ENCODE results near the gene DAB1. TPM values are rescaled to one million over a fixed set of nuclear protein-coding genes. Genes with fewer than 3 reads are reported as not detected.

The DAB1 gene
- total RNA-seq, 1 donor from 2014 or later: 1.6 TPM

DNA sequence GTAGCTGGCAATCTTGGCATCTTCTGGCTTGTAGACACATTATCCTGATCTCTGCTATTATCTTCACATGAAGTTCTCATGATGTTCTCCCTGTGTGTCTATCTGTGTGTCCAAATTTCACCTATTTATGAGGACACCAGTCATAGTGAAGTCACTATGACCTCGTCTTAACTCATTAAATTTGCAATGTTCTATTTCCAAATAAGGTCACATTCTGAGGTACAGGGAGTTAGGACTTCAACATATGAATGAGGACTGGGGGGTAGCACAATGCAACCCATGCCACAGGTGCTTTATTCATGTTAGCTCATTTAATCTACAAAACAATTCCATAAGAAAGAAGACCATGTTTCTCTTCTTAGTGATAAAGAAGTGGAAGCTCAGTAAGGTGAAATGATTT, 251.8 kb downstream of the DAB1 start:
- H3K79me2 ChIP-seq (ENCODE audit: insufficient read depth, low read length): no peaks in the 10 kb centered on the region
- H4K20me1 ChIP-seq (ENCODE audit: insufficient read depth, low read length): no peaks in the 10 kb centered on the region
- H3K9me3 Mint-ChIP-seq (ENCODE audit: unreplicated experiment): no peaks in the 10 kb centered on the region
- no peak for DNase-seq (ENCODE audit: low read depth)
- H3K4me3 Mint-ChIP-seq (ENCODE audit: unreplicated experiment): no peak overlapping the region
- H3K4me1 Mint-ChIP-seq (ENCODE audit: low read depth, unreplicated experiment): no peaks in the 10 kb centered on the region
- TF ChIP-seq, protein P1, sequence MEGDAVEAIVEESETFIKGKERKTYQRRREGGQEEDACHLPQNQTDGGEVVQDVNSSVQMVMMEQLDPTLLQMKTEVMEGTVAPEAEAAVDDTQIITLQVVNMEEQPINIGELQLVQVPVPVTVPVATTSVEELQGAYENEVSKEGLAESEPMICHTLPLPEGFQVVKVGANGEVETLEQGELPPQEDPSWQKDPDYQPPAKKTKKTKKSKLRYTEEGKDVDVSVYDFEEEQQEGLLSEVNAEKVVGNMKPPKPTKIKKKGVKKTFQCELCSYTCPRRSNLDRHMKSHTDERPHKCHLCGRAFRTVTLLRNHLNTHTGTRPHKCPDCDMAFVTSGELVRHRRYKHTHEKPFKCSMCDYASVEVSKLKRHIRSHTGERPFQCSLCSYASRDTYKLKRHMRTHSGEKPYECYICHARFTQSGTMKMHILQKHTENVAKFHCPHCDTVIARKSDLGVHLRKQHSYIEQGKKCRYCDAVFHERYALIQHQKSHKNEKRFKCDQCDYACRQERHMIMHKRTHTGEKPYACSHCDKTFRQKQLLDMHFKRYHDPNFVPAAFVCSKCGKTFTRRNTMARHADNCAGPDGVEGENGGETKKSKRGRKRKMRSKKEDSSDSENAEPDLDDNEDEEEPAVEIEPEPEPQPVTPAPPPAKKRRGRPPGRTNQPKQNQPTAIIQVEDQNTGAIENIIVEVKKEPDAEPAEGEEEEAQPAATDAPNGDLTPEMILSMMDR (IDR thresholded peaks at IDR 0.05; ENCODE audit: insufficient read depth, low read depth, low read length): no peak
- TF ChIP-seq EZH2 (IDR thresholded peaks at IDR 0.05; ENCODE audit: insufficient read depth, low read length): no peak
- no peak overlapping the region for H3K27ac ChIP-seq (ENCODE audit: low read depth, low read length)
- no peak overlapping the region for H3K4me3 ChIP-seq (ENCODE audit: insufficient read depth, low read depth, low read length)
- no peak overlapping the region for H3K4me2 ChIP-seq (ENCODE audit: low read length)
- H3K9ac ChIP-seq (ENCODE audit: low read length): no peak overlapping the region
- peaks cover 8% of the 10 kb centered on the region for H3K27me3 Mint-ChIP-seq (ENCODE audit: low read depth, unreplicated experiment)
- H3K36me3 Mint-ChIP-seq (ENCODE audit: low read depth, unreplicated experiment): no peaks in the 10 kb centered on the region
- H3K36me3 ChIP-seq (ENCODE audit: insufficient read depth, low read length): no peaks in the 10 kb centered on the region
- H3K4me1 ChIP-seq (ENCODE audit: insufficient read depth, low read length): no peaks in the 10 kb centered on the region
- no peaks in the 10 kb centered on the region for H3K27me3 ChIP-seq (ENCODE audit: insufficient read depth, low read length)
- no peak overlapping the region for H2AFZ ChIP-seq (ENCODE audit: low read depth, low read length)
- no peak for FAIRE-seq
- H3K27ac Mint-ChIP-seq (ENCODE audit: unreplicated experiment): no peak overlapping the region
- H3K9me3 ChIP-seq (ENCODE audit: insufficient read depth, low read depth, low read length): no peaks in the 10 kb centered on the region

- H3K9me3 ChIP-seq (ENCODE audit: insufficient read depth, low read depth, low read length): no peaks in the 10 kb centered on the region
- H3K4me1 ChIP-seq (ENCODE audit: insufficient read depth, low read length): peaks cover 7% of the 10 kb centered on the region
- H3K4me2 ChIP-seq (ENCODE audit: low read length): no peak overlapping the region
- no peaks in the 10 kb centered on the region for H3K36me3 ChIP-seq (ENCODE audit: insufficient read depth, low read length)
- Mint-ChIP-seq H3K4me1 (ENCODE audit: low read depth, unreplicated experiment) (peaks cover 15% of the 10 kb centered on the region), H3K9me3 (ENCODE audit: unreplicated experiment) (no peaks in the 10 kb centered on the region), H3K4me3 (ENCODE audit: unreplicated experiment) (no peak overlapping the region), H3K27me3 (ENCODE audit: low read depth, unreplicated experiment) (peaks cover 8% of the 10 kb centered on the region), H3K27ac (ENCODE audit: unreplicated experiment) (no peak overlapping the region), H3K36me3 (ENCODE audit: low read depth, unreplicated experiment) (no peaks in the 10 kb centered on the region)
- TF ChIP-seq EZH2 (IDR thresholded peaks at IDR 0.05; ENCODE audit: insufficient read depth, low read length): no peak
- TF ChIP-seq, protein P1 (IDR thresholded peaks at IDR 0.05; ENCODE audit: insufficient read depth, low read depth, low read length): no peak
- H3K27ac ChIP-seq (ENCODE audit: low read depth, low read length): no peak overlapping the region
- no peaks in the 10 kb centered on the region for H3K27me3 ChIP-seq (ENCODE audit: insufficient read depth, low read length)
- H4K20me1 ChIP-seq (ENCODE audit: insufficient read depth, low read length): no peaks in the 10 kb centered on the region
- DNase-seq (ENCODE audit: low read depth) (no peak), FAIRE-seq (no peak)
- no peaks in the 10 kb centered on the region for H3K79me2 ChIP-seq (ENCODE audit: insufficient read depth, low read length)
- no peak overlapping the region for H3K4me3 ChIP-seq (ENCODE audit: insufficient read depth, low read depth, low read length)
- no peak overlapping the region for H3K9ac ChIP-seq (ENCODE audit: low read length)
- H2AFZ ChIP-seq (ENCODE audit: low read depth, low read length): no peak overlapping the region
These were observed 255.9 kb downstream of the DAB1 start for GRCh38 chr1:57167997-57168396.

- no peak for FAIRE-seq
- no peak overlapping the region for H3K27ac Mint-ChIP-seq (ENCODE audit: unreplicated experiment)
- Histone ChIP-seq H3K27ac (ENCODE audit: low read depth, low read length) (no peak overlapping the region), H3K4me2 (ENCODE audit: low read length) (no peak overlapping the region), H2AFZ (ENCODE audit: low read depth, low read length) (no peak overlapping the region), H3K9ac (ENCODE audit: low read length) (no peak overlapping the region), H3K9me3 (ENCODE audit: insufficient read depth, low read depth, low read length) (no peaks in the 10 kb centered on the region), H3K4me3 (ENCODE audit: insufficient read depth, low read depth, low read length) (no peak overlapping the region), H3K36me3 (ENCODE audit: insufficient read depth, low read length) (no peaks in the 10 kb centered on the region), H3K4me1 (ENCODE audit: insufficient read depth, low read length) (peaks cover 7% of the 10 kb centered on the region), H3K79me2 (ENCODE audit: insufficient read depth, low read length) (no peaks in the 10 kb centered on the region), H4K20me1 (ENCODE audit: insufficient read depth, low read length) (no peaks in the 10 kb centered on the region), H3K27me3 (ENCODE audit: insufficient read depth, low read length) (no peaks in the 10 kb centered on the region)
- H3K27me3 Mint-ChIP-seq (ENCODE audit: low read depth, unreplicated experiment): peaks cover 8% of the 10 kb centered on the region
- no peaks in the 10 kb centered on the region for H3K36me3 Mint-ChIP-seq (ENCODE audit: low read depth, unreplicated experiment)
- H3K4me1 Mint-ChIP-seq (ENCODE audit: low read depth, unreplicated experiment): peaks cover 17% of the 10 kb centered on the region
- H3K4me3 Mint-ChIP-seq (ENCODE audit: unreplicated experiment): no peak overlapping the region
- TF ChIP-seq EZH2 (IDR thresholded peaks at IDR 0.05; ENCODE audit: insufficient read depth, low read length): no peak
- TF ChIP-seq, protein P1 (IDR thresholded peaks at IDR 0.05; ENCODE audit: insufficient read depth, low read depth, low read length): no peak
- no peaks in the 10 kb centered on the region for H3K9me3 Mint-ChIP-seq (ENCODE audit: unreplicated experiment)
- DNase-seq (ENCODE audit: low read depth): peak; percentile 35
These were observed 258.3 kb downstream of the DAB1 start for GRCh38 chr1:57165546-57165945.

Measured in astrocyte (in vitro differentiated cells and primary cell).